OCI-LY7 (cell line): ENCODE measurements around the gene INPP5B. TPM values are rescaled to one million over a fixed set of nuclear protein-coding genes. Genes with fewer than 3 reads are reported as not detected.

ENCODE experiments used
- BruUV-seq: library from RNA; stranded (reverse); fragments of 400-500 nt; replicated peaks from 2 replicates; lab custom pipeline; 2021; lab: Mats Ljungman, UMichigan
- CTCF ChIA-PET: fragments of 300-600 bp; sonication (Branson Sonifier 250); formaldehyde crosslinking; loops from one replicate; lab custom pipeline; 2022; ENCODE audit warnings: antibody characterized with exemption; ENCODE audit not compliant: unreplicated experiment; lab: Charles Lee
- POLR2A ChIA-PET: fragments of 300-600 bp; sonication (Branson Sonifier 250); formaldehyde crosslinking; loops from one replicate; lab custom pipeline; 2022; ENCODE audit warnings: antibody characterized with exemption; lab: Charles Lee
- DNase-seq: peaks from one replicate; pipeline ENCODE4 v3.0.0-alpha.2; 2015; ENCODE audit warnings: low spot score
- H2AFZ ChIP-seq: fragments of 200-600 bp; sonication (generic), shearing (Covaris generic); 2 replicates; pipeline ENCODE4 v1.6.1; 2014; ENCODE audit warnings: mild to moderate bottlenecking, antibody characterized with exemption, low read length, moderate library complexity
- H3K27ac ChIP-seq: fragments of 200-600 bp; sonication (generic); 2 replicates; pipeline ENCODE4 v1.5.1; 2014; ENCODE audit warnings: mixed run types, low read depth, mild to moderate bottlenecking, moderate library complexity, low read length, inconsistent platforms; ENCODE audit not compliant: poor library complexity, severe bottlenecking
- H3K36me3 ChIP-seq: fragments of 200-600 bp; sonication (generic); 2 replicates; pipeline ENCODE4 v1.6.1; 2014; ENCODE audit warnings: mild to moderate bottlenecking, antibody characterized with exemption, low read length, moderate library complexity, mixed read lengths; ENCODE audit not compliant: insufficient read depth
- H3K4me1 ChIP-seq: fragments of 200-600 bp; sonication (generic); 2 replicates; pipeline ENCODE4 v1.5.1; 2014; ENCODE audit warnings: mild to moderate bottlenecking, low read length; ENCODE audit not compliant: insufficient read depth, poor library complexity, severe bottlenecking
- H3K4me2 ChIP-seq: fragments of 200-600 bp; sonication (generic); 2 replicates; pipeline ENCODE4 v1.6.1; 2014; ENCODE audit warnings: mild to moderate bottlenecking, low read length
- H3K4me3 ChIP-seq: fragments of 200-600 bp; sonication (generic); 2 replicates; pipeline ENCODE4 v1.5.1; 2014; ENCODE audit warnings: mild to moderate bottlenecking, low read depth, low read length; ENCODE audit not compliant: poor library complexity, severe bottlenecking
- H3K79me2 ChIP-seq: fragments of 200-600 bp; sonication (generic); 2 replicates; pipeline ENCODE4 v1.6.1; 2016; ENCODE audit warnings: low read depth, mild to moderate bottlenecking, low read length, moderate library complexity, mixed read lengths; ENCODE audit not compliant: insufficient read depth
- H3K9me2 ChIP-seq: fragments of 200-600 bp; sonication (generic); 2 replicates; pipeline ENCODE4 v1.6.1; 2016; ENCODE audit warnings: mild to moderate bottlenecking, low read length, mixed read lengths; ENCODE audit not compliant: insufficient read depth
- H3K9me3 ChIP-seq: fragments of 200-600 bp; sonication (generic); 2 replicates; pipeline ENCODE4 v1.6.1; 2014; ENCODE audit warnings: mild to moderate bottlenecking, mixed run types, low read length, mixed read lengths
- H4K20me1 ChIP-seq: fragments of 200-600 bp; sonication (generic); 2 replicates; pipeline ENCODE4 v1.6.1; 2014; ENCODE audit warnings: mild to moderate bottlenecking, antibody characterized with exemption, low read length, moderate library complexity, mixed read lengths; ENCODE audit not compliant: insufficient read depth
- EZH2phosphoT487 ChIP-seq: fragments of 200-600 bp; sonication (generic); IDR thresholded peaks from 2 replicates; pipeline ENCODE4 v1.6.1; 2018; ENCODE audit warnings: low read depth, borderline replicate concordance, mild to moderate bottlenecking, mixed run types, antibody characterized with exemption, low read length, moderate library complexity, mixed read lengths
- intact Hi-C: fragments of 100-400 bp; cut with micrococcal nuclease; formaldehyde crosslinking; loops from one replicate; pipeline ENCODE4 v1.10.0; 2022; ENCODE audit not compliant: unreplicated experiment
- total RNA-seq, 2 experiments: library from RNA; depleted of rRNA in 1 of 2; stranded (reverse); fragments of >200 nt in 1 of 2; shearing (Covaris generic) in 1 of 2; gene quantifications; 2 replicates each; pipeline ENCODE4 v1.2.3, GENCODE V29; 2014 to 2022
- TF ChIP-seq, protein P1 (sequence below): fragments of 200-600 bp; sonication (generic); conservative IDR thresholded peaks from 2 replicates; pipeline ENCODE4 v1.5.1; 2014; ENCODE audit warnings: mild to moderate bottlenecking, antibody characterized with exemption, low read length, moderate library complexity, mixed read lengths

INPP5B gene
- total RNA-seq, 2 experiments from 2014 or later = 49.7 to 63.0 TPM

GRCh38 chr1:37846647-37847339 is 100.1 kb downstream of the INPP5B start:
- CTCF ChIA-PET = no interaction called here
- intact Hi-C loops = no loop called here
- no peak overlapping the region for H2AFZ ChIP-seq
- H3K4me3 ChIP-seq = no peak overlapping the region
- TF ChIP-seq, protein P1, sequence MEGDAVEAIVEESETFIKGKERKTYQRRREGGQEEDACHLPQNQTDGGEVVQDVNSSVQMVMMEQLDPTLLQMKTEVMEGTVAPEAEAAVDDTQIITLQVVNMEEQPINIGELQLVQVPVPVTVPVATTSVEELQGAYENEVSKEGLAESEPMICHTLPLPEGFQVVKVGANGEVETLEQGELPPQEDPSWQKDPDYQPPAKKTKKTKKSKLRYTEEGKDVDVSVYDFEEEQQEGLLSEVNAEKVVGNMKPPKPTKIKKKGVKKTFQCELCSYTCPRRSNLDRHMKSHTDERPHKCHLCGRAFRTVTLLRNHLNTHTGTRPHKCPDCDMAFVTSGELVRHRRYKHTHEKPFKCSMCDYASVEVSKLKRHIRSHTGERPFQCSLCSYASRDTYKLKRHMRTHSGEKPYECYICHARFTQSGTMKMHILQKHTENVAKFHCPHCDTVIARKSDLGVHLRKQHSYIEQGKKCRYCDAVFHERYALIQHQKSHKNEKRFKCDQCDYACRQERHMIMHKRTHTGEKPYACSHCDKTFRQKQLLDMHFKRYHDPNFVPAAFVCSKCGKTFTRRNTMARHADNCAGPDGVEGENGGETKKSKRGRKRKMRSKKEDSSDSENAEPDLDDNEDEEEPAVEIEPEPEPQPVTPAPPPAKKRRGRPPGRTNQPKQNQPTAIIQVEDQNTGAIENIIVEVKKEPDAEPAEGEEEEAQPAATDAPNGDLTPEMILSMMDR = no peak
- no peak for TF ChIP-seq EZH2phosphoT487
- no peaks in the 10 kb centered on the region for H3K9me2 ChIP-seq
- H3K79me2 ChIP-seq = peaks cover 43% of the 10 kb centered on the region; the same call in 1 of the 2 replicates
- no peak for DNase-seq
- no peak overlapping the region for H3K27ac ChIP-seq
- no TSS peak for BruUV-seq
- POLR2A ChIA-PET = interaction anchor here (0.6 to 3.4 kb wide), 3 partner anchors 10 to 29 kb away, joined by 4 to 11 read pairs (median 7); partner anchors contain the start of gene MTF1
- no peak overlapping the region for H3K4me2 ChIP-seq
- no peaks in the 10 kb centered on the region for H3K9me3 ChIP-seq
- peaks cover 46% of the 10 kb centered on the region for H3K36me3 ChIP-seq
- peaks cover 16% of the 10 kb centered on the region for H3K4me1 ChIP-seq
- no peaks in the 10 kb centered on the region for H4K20me1 ChIP-seq

DNA sequence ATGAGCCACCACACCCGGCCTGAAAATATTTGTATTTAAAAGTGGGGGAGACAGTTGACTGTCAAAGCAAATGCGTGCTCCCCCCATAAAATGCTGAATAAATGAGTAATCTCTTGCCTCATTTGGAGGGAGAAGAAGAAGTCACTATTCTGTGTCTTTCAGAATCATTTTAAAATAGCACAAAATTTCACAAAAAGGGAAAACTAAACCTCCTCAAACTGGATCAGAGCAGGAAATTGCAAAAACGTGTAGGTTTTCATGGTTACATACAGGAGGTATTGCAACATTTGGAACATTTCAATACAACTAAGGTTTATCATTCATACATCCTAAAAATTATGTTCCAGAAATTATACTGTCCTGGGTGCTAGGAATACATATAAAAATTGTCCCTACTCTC is 101.1 kb downstream of the INPP5B start:
- BruUV-seq = no TSS peak

More for the DNA sequence above, 101.1 kb downstream of the INPP5B start:
- Histone ChIP-seq H2AFZ (no peak overlapping the region), H3K79me2 (peaks cover 34% of the 10 kb centered on the region; the same call in 1 of the 2 replicates), H4K20me1 (no peaks in the 10 kb centered on the region), H3K9me2 (no peaks in the 10 kb centered on the region), H3K4me2 (no peak overlapping the region), H3K4me1 (peaks cover 9% of the 10 kb centered on the region), H3K27ac (no peak overlapping the region), H3K36me3 (peaks cover 49% of the 10 kb centered on the region), H3K4me3 (no peak overlapping the region), H3K9me3 (no peaks in the 10 kb centered on the region)
- ChIA-PET CTCF (no interaction called here), POLR2A (interaction anchor here (0.6 to 3.4 kb wide), 4 partner anchors 8 to 103 kb away, joined by 4 to 11 read pairs (median 6); partner anchors contain the start of gene MTF1)
- TF ChIP-seq EZH2phosphoT487 = no peak
- TF ChIP-seq, protein P1 = no peak
- intact Hi-C loops = no loop called here
- no peak for DNase-seq
